GM18951 (cell line): ENCODE data around the gene UBR1.
"Not testable (repeated sequence)": the region's sequence is repeated elsewhere in the genome, so short reads cannot be mapped to it uniquely, and the experiment has no call there.

ENCODE experiments used
- POLR2A ChIP-seq: IDR thresholded peaks from 4 replicates; pipeline ENCODE4 v1.6.1; 2011; ENCODE audit warnings: mild to moderate bottlenecking; ENCODE audit not compliant: insufficient read length, insufficient read depth; ENCODE audit errors: extremely low read depth
- in situ Hi-C: fragments of 300-500 bp; cut with MboI; formaldehyde crosslinking; loops from one replicate; pipeline ENCODE4 v1.12.0; 2022; ENCODE audit warnings: low sequenced_read_pairs, mixed read lengths, inconsistent platforms; ENCODE audit not compliant: unreplicated experiment

The UBR1 gene

DNA sequence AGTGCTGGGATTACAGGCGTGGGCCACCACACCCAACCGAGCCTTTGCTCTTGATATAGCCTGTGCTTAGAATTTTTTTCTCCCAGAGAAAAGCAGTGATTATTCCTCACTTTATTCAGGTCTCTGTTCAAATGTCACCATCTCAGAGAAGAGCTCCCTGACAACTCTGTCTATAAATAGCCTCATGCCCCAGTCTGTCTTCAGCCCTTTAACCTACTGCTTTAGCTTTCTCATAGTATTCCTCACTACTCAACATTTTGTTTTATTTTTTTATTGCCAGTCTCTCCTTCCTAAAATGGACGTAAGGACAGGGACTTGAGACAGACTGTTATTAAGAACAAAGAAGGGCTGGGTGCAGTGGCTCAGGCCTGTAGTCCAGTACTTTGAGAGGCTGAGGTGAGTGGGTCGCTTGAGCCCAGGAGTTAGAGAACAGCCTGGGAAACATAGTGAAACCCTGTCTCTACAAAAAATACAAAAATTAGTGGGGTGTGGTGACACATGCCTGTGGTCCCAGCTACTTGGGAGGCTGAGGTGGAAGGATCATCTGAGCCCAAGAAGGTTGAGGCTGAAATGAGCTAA, 106.5 kb downstream of the UBR1 start:
- in situ Hi-C loops, result no loop called here
- no peak for TF ChIP-seq POLR2A

- TF ChIP-seq POLR2A, result no peak
- in situ Hi-C loops, result no loop called here
These were observed 109.0 kb downstream of the UBR1 start for GRCh38 chr15:42996871-42997270.

GRCh38 chr15:42994546-42994945, 111.3 kb downstream of the UBR1 start:
- in situ Hi-C loops, result no loop called here
- TF ChIP-seq POLR2A, result no peak

- in situ Hi-C loops, result no loop called here
- no peak for TF ChIP-seq POLR2A
These were observed 113.2 kb downstream of the UBR1 start for GRCh38 chr15:42992626-42993025.

- in situ Hi-C loops, result no loop called here
- no peak for TF ChIP-seq POLR2A
These were observed 119.0 kb downstream of the UBR1 start for GRCh38 chr15:42986693-42987342.

DNA sequence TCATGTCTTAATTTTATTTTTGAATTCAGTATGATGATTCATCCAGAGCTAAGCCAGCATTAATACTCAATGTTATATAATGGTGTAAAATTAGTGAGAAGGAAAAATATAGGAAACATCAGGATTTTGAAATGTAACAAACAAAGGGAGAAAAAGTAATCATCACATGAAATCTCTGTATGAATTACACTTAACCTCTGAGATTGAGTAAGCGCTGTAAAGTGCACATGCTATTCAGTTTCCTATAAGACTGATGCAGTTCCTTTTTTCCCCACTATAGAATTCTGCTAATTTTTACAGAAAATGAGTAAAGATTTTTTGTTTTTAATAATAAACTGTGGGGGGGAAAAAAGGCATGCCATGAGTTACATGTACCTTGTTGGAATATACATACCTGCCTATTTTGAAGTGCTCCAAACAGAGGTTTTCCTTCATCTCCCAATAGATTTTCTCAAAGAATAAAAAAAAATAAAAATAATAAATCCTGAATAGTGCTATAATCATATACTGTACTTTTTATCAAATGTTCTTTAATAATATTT, 121.3 kb downstream of the UBR1 start:
- in situ Hi-C loops, result no loop called here
- TF ChIP-seq POLR2A, result no peak

DNA sequence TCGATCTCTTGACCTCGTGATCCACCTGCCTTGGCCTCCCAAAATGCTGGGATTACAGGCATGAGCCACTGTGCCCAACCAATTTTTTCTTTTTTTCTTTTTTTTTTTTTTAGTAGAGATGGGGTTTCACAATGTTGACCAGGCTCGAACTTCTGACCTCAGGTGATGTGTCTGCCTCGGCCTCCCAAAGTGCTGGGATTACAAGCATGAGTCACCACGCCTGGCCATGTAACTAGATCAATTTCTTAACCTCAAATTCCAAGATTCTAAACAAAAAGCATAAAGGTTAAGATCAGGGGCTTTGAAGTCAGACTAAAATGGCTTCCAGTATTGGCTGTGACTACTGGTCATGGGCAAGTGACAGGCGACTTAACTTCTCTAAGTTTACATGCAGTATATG, 126.7 kb downstream of the UBR1 start:
- in situ Hi-C loops, result not testable (repeated sequence)

DNA sequence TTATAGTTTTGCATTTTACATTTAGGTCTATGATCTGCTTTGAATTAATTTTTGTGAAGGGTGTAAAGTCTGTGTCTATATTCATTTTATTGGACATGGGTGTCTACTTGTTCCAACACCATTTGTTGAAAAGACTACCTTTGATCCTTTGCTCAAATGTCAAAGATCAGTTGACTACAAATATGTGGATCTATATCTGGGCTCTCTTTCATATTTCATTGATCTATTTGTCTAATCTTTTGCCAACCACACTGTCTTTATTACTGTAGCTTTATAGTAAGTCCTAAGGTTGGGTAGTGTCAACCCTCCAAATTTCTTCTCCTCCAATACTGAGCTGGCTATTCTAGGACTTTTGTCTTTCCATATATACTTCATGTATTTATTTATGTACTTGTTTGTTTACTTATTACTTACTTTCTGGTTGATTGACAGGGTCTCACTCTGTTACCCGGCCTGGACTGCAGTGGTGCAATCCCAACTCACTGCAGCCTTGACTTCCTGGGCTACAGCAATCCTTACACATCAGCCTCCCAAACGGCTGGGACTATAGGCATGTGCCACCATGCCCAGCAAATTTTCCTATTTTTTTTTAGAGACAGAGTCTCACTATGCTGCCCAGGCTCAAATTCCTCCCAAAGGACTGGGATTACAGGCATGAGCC, 131.5 kb downstream of the UBR1 start:
- no peak for TF ChIP-seq POLR2A
- in situ Hi-C loops, result no loop called here

GRCh38 chr15:42973114-42973513, 132.7 kb downstream of the UBR1 start:
- TF ChIP-seq POLR2A, result no peak
- in situ Hi-C loops, result no loop called here

DNA sequence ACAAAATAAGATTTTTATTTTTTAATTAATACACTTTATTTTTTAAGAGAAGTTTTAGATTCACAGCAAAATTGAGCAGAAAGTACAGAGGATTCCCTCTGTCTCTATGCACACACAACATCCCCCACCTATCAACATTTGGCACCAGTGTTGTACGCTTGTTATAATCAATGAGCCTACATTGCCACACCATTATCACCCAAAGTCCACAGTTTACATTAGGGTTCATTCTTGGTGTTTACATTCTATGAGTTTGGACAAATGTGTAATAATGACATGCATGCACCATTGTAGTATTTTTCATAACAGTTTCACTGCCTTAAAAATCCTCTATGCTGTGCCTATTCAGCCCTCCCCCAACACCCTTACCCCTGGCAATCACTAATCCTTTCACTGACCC, 134.0 kb downstream of the UBR1 start:
- in situ Hi-C loops, result no loop called here
- TF ChIP-seq POLR2A, result no peak

DNA sequence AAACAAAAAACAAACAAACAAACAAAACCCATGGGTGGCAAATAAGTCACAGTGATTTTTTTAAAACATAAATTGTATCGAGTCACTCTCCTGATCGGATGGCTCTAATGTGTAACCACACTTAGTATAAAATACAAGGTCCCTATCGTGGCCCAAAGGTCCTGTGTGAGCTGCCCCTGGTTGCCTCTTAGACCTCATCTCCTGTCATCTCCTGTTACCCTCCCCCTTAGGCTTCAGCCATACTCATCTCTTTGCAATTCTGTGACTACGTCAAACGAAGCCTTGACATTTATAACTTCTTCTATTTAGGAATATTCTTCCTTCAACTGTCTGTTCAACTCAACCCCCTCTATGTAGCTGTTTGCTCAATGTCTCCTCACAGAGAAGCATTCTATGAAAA, 141.4 kb downstream of the UBR1 start:
- no peak for TF ChIP-seq POLR2A
- in situ Hi-C loops, result no loop called here

DNA sequence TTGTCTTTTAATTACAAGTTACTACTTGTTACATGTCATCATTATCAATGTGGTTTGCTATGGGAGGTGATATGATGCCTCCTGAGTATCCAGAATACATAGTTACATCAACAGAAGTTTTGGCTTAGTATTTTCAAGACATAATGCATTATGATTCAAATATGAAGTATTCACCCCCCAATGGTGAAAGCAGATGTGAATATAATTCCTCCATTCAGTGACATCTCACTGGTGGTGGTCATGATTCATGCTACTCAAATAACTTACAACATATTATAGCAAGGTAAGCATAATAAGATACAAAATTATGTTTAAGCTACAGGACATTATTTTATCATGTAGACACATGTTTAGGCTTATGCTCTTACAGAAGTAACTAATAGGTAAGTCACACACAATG, 150.3 kb downstream of the UBR1 start:
- in situ Hi-C loops, result no loop called here
- no peak for TF ChIP-seq POLR2A

GRCh38 chr15:42954291-42954690, 151.5 kb downstream of the UBR1 start:
- no peak for TF ChIP-seq POLR2A
- in situ Hi-C loops, result no loop called here

DNA sequence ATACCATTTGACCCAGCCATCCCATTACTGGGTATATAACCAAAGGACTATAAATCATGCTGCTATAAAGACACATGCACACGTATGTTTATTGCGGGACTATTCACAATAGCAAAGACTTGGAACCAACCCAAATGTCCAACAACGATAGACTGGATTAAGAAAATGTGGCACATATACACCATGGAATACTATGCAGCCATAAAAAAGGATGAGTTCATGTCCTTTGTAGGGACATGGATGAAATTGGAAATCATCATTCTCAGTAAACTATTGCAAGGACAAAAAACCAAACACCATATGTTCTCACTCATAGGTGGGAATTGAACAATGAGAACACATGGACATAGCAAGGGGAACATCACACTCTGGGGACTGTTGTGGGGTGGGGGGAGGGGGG, 156.9 kb downstream of the UBR1 start:
- in situ Hi-C loops, result not testable (repeated sequence)
